GM12878 (cell line): ENCODE results near the gene STARD8. TPM values are rescaled to one million over a fixed set of nuclear protein-coding genes. Genes with fewer than 3 reads are reported as not detected.

Experiments
- ATAC-seq: fragments of 200-7000 bp; cut with Tn5 transposase; 3 replicates; pipeline ENCODE4 v1.9.1; 2020; ENCODE audit warnings: mild to moderate bottlenecking, moderate library complexity
- BruUV-seq: library from RNA; stranded (reverse); fragments of 400-500 nt; replicated peaks from 2 replicates; lab custom pipeline; 2021; lab: Mats Ljungman, UMichigan
- CTCF ChIA-PET: fragments of 300-600 bp; sonication (Branson Sonifier 250); formaldehyde crosslinking; extraction: SDS; loops from one replicate; lab custom pipeline; 2021; ENCODE audit warnings: inconsistent platforms; lab: Yijun Ruan, JAX
- POLR2A ChIA-PET: fragments of 350-600 bp; formaldehyde crosslinking; extraction: SDS; loops from one replicate; lab custom pipeline; 2021; ENCODE audit warnings: inconsistent platforms; lab: Charles Lee
- RAD21 ChIA-PET: fragments of 300-600 bp; sonication (Branson Sonifier 250); formaldehyde crosslinking; loops from one replicate; lab custom pipeline; 2023; ENCODE audit warnings: antibody characterized with exemption; ENCODE audit not compliant: unreplicated experiment; lab: Charles Lee
- SMC1A ChIA-PET: fragments of 300-600 bp; sonication (Branson Sonifier 250); formaldehyde crosslinking; loops from one replicate; lab custom pipeline; 2023; ENCODE audit not compliant: unreplicated experiment, uncharacterized antibody; lab: Charles Lee
- DNase-seq: peaks from one replicate; pipeline ENCODE4 v3.0.0-alpha.2; 2011; ENCODE audit warnings: low read depth, low spot score
- FAIRE-seq: peaks from 3 replicates; lab custom pipeline; 2011; peaks lifted over from hg19 to GRCh38; lab: Jason Lieb, UNC
- H2AFZ ChIP-seq: 2 replicates; pipeline ENCODE4 v1.6.0; 2011; ENCODE audit warnings: low read depth, low read length, control low read depth; ENCODE audit not compliant: control insufficient read depth
- H3K27ac ChIP-seq: 2 replicates; pipeline ENCODE4 v1.5.1; 2011; ENCODE audit warnings: control low read depth; ENCODE audit not compliant: control insufficient read depth, insufficient read depth
- H3K27me3 ChIP-seq, 2 experiments: replicated peaks in 1 of 2; 2 replicates each; pipeline versions ENCODE4 v1.6.0 to v1.6.1; 2011; ENCODE audit warnings: low read length in 1 of 2; ENCODE audit not compliant: control insufficient read depth in 2 of 2, insufficient read depth in 2 of 2
- H3K36me3 ChIP-seq, 2 experiments: 2 replicates each; pipeline ENCODE4 v1.5.1; 2011; ENCODE audit warnings: low read length in 1 of 2; ENCODE audit not compliant: control insufficient read depth in 2 of 2, insufficient read depth in 2 of 2
- H3K4me1 ChIP-seq: 2 replicates; pipeline ENCODE4 v1.6.1; 2011; ENCODE audit warnings: mild to moderate bottlenecking, low read length, moderate library complexity, mixed read lengths; ENCODE audit not compliant: control insufficient read depth, insufficient read depth
- H3K4me2 ChIP-seq: 2 replicates; pipeline ENCODE4 v1.6.0; 2011; ENCODE audit warnings: control low read depth; ENCODE audit not compliant: control insufficient read depth, insufficient read depth
- H3K4me3 ChIP-seq: fragments of 200-600 bp; sonication (generic); 2 replicates; pipeline ENCODE4 v1.5.1; 2016
- H3K79me2 ChIP-seq: 2 replicates; pipeline ENCODE4 v1.6.0; 2011; ENCODE audit warnings: low read length; ENCODE audit not compliant: control insufficient read depth, insufficient read depth
- H3K9ac ChIP-seq: 2 replicates; pipeline ENCODE4 v1.8.0; 2011; ENCODE audit warnings: low read length, control low read depth, mixed read lengths; ENCODE audit not compliant: control insufficient read depth, insufficient read depth
- H3K9me3 ChIP-seq: replicated peaks from 3 replicates; pipeline ENCODE4 v1.5.1; 2011; ENCODE audit warnings: mild to moderate bottlenecking, low read length; ENCODE audit not compliant: control insufficient read depth, insufficient read depth
- H4K20me1 ChIP-seq: 2 replicates; pipeline ENCODE4 v1.6.0; 2011; ENCODE audit not compliant: control insufficient read depth, insufficient read depth
- E4F1 ChIP-seq: fragments of 450-650 bp; IDR thresholded peaks from 2 replicates; pipeline ENCODE4 v1.6.1; 2018; ENCODE audit warnings: borderline replicate concordance, mild to moderate bottlenecking; ENCODE audit not compliant: partially characterized antibody
- FOXK2 ChIP-seq: fragments of 450-650 bp; IDR thresholded peaks from 2 replicates; pipeline ENCODE4 v1.6.1; 2017; ENCODE audit warnings: mild to moderate bottlenecking, moderate library complexity
- FOXM1 ChIP-seq: IDR thresholded peaks from 2 replicates; pipeline ENCODE4 v1.6.1; 2012; ENCODE audit warnings: low read depth, mild to moderate bottlenecking, inconsistent platforms, low read length, moderate library complexity
- GATAD2B ChIP-seq: fragments of 450-650 bp; conservative IDR thresholded peaks from 2 replicates; pipeline ENCODE4 v1.6.1; 2017; ENCODE audit warnings: low read depth, mild to moderate bottlenecking, moderate library complexity
- STAT3 ChIP-seq: IDR thresholded peaks from 2 replicates; pipeline ENCODE4 v1.6.1; 2011; ENCODE audit warnings: low read depth, low read length, improper control_type of control experiment
- ZBTB33 ChIP-seq: fragments of 450-650 bp; IDR thresholded peaks from 2 replicates; pipeline ENCODE4 v1.6.1; 2017; ENCODE audit warnings: mild to moderate bottlenecking
- WGBS: methylation state at CpG from one replicate; pipeline ENCODE4 v1.1.6; 2016; ENCODE audit warnings: low lambda C conversion rate; ENCODE audit not compliant: insufficient replicate concordance, insufficient coverage; ENCODE audit errors: missing lambda C conversion rate; 5-methylcytosine and 5-hydroxymethylcytosine counted together
- in situ Hi-C: fragments of 300-500 bp; cut with MboI; formaldehyde crosslinking; loops from 9 replicates; pipeline ENCODE4 v1.14.3; 2018; ENCODE audit warnings: mixed read lengths
- intact Hi-C: fragments of 100-400 bp; cut with micrococcal nuclease; formaldehyde crosslinking; loops from one replicate; pipeline ENCODE4 v1.14.2; 2022; ENCODE audit not compliant: unreplicated experiment
- polyA plus RNA-seq, 11 experiments: library from polyadenylated mRNA; depleted of rRNA in 4 of 11; unstranded in 6 of 11; stranded (reverse) in 5 of 11; fragments of >200 nt; fragmentation: Nextera tagmentation in 4 of 11; fragmentation: Illumina TruSeq in 1 of 11; extraction: Ambion mirVana in 4 of 11; extraction: Trizol in 1 of 11; gene quantifications; 1 replicate in 1 of 11; 2 replicates in 10 of 11; pipeline versions ENCODE4 v1.2.1 to v1.2.3, GENCODE V29; 2011 to 2016; ENCODE audit warnings: inconsistent platforms in 2 of 11, missing spikeins in 2 of 11, low read depth in 1 of 11
- total RNA-seq, 4 experiments: library from RNA; depleted of rRNA in 3 of 4; stranded (reverse); fragments of >200 nt in 3 of 4; fragmentation: Illumina TruSeq in 1 of 4; extraction: Trizol in 1 of 4; gene quantifications; 2 replicates each; pipeline versions ENCODE4 v1.2.1 to v1.2.3, GENCODE V29; 2013 to 2021

The STARD8 gene
- total and polyA plus RNA-seq, 10 of the 15 experiments (the other 5 are each of a cell fraction or from before 2014, with no cell fraction given): 0.03 to 0.14 (median 0.07) TPM; not detected in 6

GRCh38 chrX:68699960-68700746 lies 52.7 kb downstream of the STARD8 start:
- FAIRE-seq (no peak), DNase-seq (no peak), ATAC-seq (no peak)
- Histone ChIP-seq H3K4me3 (no peak overlapping the region), H3K36me3 (no peaks in the 10 kb centered on the region), H3K27ac (no peak overlapping the region), H4K20me1 (no peaks in the 10 kb centered on the region), H3K9ac (no peak overlapping the region), H3K9me3 (no peaks in the 10 kb centered on the region), H3K27me3 (peaks cover 0 to 2% of the 10 kb centered on the region in 2 experiments; a peak in 1 of 4 replicates), H3K4me2 (no peak overlapping the region), H3K4me1 (no peaks in the 10 kb centered on the region), H3K79me2 (no peaks in the 10 kb centered on the region), H2AFZ (no peak overlapping the region)
- TF ChIP-seq GATAD2B (no peak), FOXK2 (no peak), FOXM1 (no peak), STAT3 (no peak), E4F1 (no peak), ZBTB33 (no peak)
- ChIA-PET POLR2A (no interaction called here), CTCF (interaction anchor here (0.6 to 1.6 kb wide), 3 partner anchors 10 to 201 kb away, joined by 3 to 4 read pairs (median 3); partner anchors contain the start of gene YIPF6), RAD21 (no interaction called here), SMC1A (no interaction called here)
- in situ Hi-C loops: no loop called here
- WGBS: 6% methylated on average over 7 of the region's 7 CpGs
- intact Hi-C loops: no loop called here
- no TSS peak for BruUV-seq
